SK-N-MC (cell line): Measurements from ENCODE around the gene FLRT2.

Experiments used
- EZH2 ChIP-seq: fragments of 200-600 bp; sonication (generic); IDR thresholded peaks from one replicate; pipeline ENCODE4 v1.6.1; 2017; ENCODE audit warnings: antibody characterized with exemption
- POLR2AphosphoS5 ChIP-seq: IDR thresholded peaks from 2 replicates; pipeline ENCODE4 v1.6.1; 2012; ENCODE audit warnings: mild to moderate bottlenecking, low read depth, low read length, borderline replicate concordance

- TF ChIP-seq POLR2AphosphoS5 = no peak
- no peak for TF ChIP-seq EZH2
Measured at GRCh38 chr14:85519661-85520305, 10.2 kb upstream of the FLRT2 start.
